Stimulated activated CD4-positive, alpha-beta T cell treated with anti-CD3 and anti-CD28 coated beads, Interleukin-15, amount 100 ng/mL, for 24 hours (primary cell): ENCODE measurements around the gene SATB2.

Source experiments
- DNase-seq: peaks from one replicate; pipeline ENCODE4 v3.0.0-alpha.2; 2020

SATB2 gene

GRCh38 chr2:199388728-199389268 is 68.9 kb downstream of the SATB2 start:
- DNase-seq = no peak

GRCh38 chr2:199384043-199384442 is 73.7 kb downstream of the SATB2 start:
- no peak for DNase-seq

- no peak for DNase-seq
These were observed 74.7 kb downstream of the SATB2 start for GRCh38 chr2:199383021-199383420.

- DNase-seq = no peak
These were observed 75.6 kb downstream of the SATB2 start for GRCh38 chr2:199382091-199382490.

- DNase-seq = no peak
These were observed 76.2 kb downstream of the SATB2 start for GRCh38 chr2:199381531-199381930.

GRCh38 chr2:199378948-199379650 is 78.6 kb downstream of the SATB2 start:
- no peak for DNase-seq

GRCh38 chr2:199370150-199370780 is 87.5 kb downstream of the SATB2 start:
- DNase-seq = no peak

- DNase-seq = no peak
These were observed 91.3 kb downstream of the SATB2 start for GRCh38 chr2:199366406-199366805.

GRCh38 chr2:199364153-199364552 is 93.6 kb downstream of the SATB2 start:
- DNase-seq = no peak

GRCh38 chr2:199356412-199356811 is 101.3 kb downstream of the SATB2 start:
- DNase-seq = no peak

GRCh38 chr2:199348871-199349270 is 108.9 kb downstream of the SATB2 start:
- no peak for DNase-seq

- DNase-seq = no peak
These were observed 113.7 kb downstream of the SATB2 start for GRCh38 chr2:199344012-199344411.

GRCh38 chr2:199342334-199342733 is 115.4 kb downstream of the SATB2 start:
- DNase-seq = no peak

GRCh38 chr2:199341123-199341522 is 116.6 kb downstream of the SATB2 start:
- no peak for DNase-seq

GRCh38 chr2:199339891-199340605 is 117.7 kb downstream of the SATB2 start:
- DNase-seq = no peak

- DNase-seq = no peak
These were observed 121.2 kb downstream of the SATB2 start for GRCh38 chr2:199336546-199336945.

GRCh38 chr2:199335502-199335901 is 122.2 kb downstream of the SATB2 start:
- DNase-seq = no peak

GRCh38 chr2:199329466-199329865 is 128.3 kb downstream of the SATB2 start:
- no peak for DNase-seq

- DNase-seq = no peak
These were observed 128.7 kb downstream of the SATB2 start for GRCh38 chr2:199329031-199329430.

- DNase-seq = no peak
These were observed 131.9 kb downstream of the SATB2 start for GRCh38 chr2:199325881-199326280.

GRCh38 chr2:199322151-199322550 is 135.6 kb downstream of the SATB2 start:
- DNase-seq = no peak

- no peak for DNase-seq
These were observed 140.1 kb downstream of the SATB2 start for GRCh38 chr2:199317646-199318045.

GRCh38 chr2:199316851-199317250 is 140.9 kb downstream of the SATB2 start:
- no peak for DNase-seq
